ENCODE data around the gene RAB4A.
A peak's percentile ranks its signal among the peaks of the same experiment; 100 is the strongest.

- TF ChIP-seq CTCF (IDR thresholded peaks at IDR 0.05) (no peak), POLR2A (IDR thresholded peaks at IDR 0.05) (peak; percentile 72 to 79)
These were observed at the start of gene RAB4A for GRCh38 chr1:229270547-229271447.

All from Peyer's patch (tissue), 4 donors.